GM18909 (cell line): Measurements from ENCODE around the gene NCKAP5.
"Not testable (repeated sequence)": the region's sequence is repeated elsewhere in the genome, so short reads cannot be mapped to it uniquely, and the experiment has no call there.

ENCODE experiments used
- ATAC-seq: cut with Tn5 transposase; IDR thresholded peaks from one replicate; pipeline ENCODE4 v1.9.1; 2021; ENCODE audit warnings: mild to moderate bottlenecking; ENCODE audit not compliant: unreplicated experiment, poor library complexity

Gene NCKAP5

GRCh38 chr2:132811148-132811915 lies 756.9 kb downstream of the NCKAP5 start:
- no peak for ATAC-seq

- not testable (repeated sequence) for ATAC-seq
Measured at GRCh38 chr2:132809962-132810361, 758.3 kb downstream of the NCKAP5 start.

GRCh38 chr2:132804051-132804450 lies 764.2 kb downstream of the NCKAP5 start:
- no peak for ATAC-seq

GRCh38 chr2:132798341-132798740 lies 769.9 kb downstream of the NCKAP5 start:
- no peak for ATAC-seq

DNA sequence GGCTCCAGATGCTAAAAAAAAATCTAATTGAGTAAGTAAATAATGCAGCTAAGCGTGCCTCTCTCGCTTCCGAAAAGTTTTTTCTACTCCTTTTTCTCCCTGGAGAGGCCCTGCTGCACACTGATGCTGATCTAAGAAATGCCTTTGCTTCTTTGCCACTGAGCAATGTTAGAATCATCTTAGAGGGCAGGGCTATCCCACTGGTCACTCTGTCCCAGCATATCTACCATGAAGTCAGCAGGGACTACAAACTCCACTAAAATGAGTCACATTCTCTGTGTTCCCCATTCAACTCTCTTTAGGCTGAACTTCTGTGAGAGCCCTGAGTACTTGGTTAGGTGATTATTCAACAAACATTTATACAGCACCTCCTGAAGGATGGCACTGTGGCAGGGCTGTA lies 770.7 kb downstream of the NCKAP5 start:
- ATAC-seq: no peak

DNA sequence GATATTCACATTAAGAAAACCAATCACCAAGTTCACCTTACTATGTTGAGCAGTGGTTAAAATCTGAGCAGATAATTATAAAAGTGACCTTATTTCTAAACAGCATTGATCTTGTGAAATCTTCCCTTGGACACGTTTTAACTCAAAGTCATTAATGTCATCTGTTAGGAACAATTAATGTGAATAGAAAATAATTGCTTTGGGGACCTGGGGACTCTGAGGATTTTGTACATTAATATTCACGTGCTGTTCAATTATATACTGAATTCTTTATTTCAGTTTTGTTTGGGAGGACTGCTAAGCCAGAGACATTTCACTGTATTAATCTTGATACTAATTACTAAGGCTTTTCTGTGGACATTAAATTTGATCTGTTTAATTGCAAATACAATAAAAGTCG lies 771.2 kb downstream of the NCKAP5 start:
- ATAC-seq: no peak

DNA sequence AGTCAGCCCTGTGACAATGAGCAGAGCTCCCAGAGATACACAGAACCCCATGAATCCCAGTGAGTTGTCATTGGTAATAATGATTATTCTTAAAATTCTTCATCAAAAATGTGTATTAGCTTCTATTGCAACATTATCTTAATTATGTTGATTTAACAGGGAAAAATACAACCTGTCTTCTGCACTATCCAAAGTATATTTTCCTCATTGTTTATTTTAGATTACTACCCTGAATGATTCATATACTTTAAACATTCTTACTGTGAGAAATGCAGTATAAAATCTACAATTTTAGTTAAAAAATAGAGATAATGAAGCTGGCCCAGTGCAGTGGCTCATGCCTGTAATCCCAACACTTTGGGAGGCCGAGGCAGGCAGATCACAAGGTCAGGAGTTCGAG lies 773.0 kb downstream of the NCKAP5 start:
- ATAC-seq: no peak

DNA sequence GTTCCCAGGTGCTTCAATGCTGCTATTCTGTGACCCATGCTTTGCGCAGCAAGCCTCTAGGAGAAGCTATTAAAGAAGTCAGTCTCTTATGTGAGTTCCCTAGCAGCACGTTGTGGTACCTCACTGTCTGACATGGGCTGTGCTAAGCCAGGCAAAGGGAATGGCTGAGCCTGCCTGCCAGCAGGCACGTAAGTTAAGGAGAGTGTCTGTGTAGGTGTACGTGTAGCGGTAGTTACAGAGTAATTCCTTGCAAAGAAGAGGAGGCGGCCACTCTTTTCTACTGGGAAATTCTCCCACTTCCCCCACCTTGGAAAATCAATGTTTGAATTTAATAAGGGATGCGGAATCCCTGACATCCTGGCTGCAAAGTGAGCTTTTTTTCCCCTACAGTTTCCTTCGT lies 774.7 kb downstream of the NCKAP5 start:
- ATAC-seq: no peak

- ATAC-seq: no peak
Measured at GRCh38 chr2:132790207-132790785, 778.0 kb downstream of the NCKAP5 start.

GRCh38 chr2:132789066-132789465 lies 779.2 kb downstream of the NCKAP5 start:
- ATAC-seq: no peak

DNA sequence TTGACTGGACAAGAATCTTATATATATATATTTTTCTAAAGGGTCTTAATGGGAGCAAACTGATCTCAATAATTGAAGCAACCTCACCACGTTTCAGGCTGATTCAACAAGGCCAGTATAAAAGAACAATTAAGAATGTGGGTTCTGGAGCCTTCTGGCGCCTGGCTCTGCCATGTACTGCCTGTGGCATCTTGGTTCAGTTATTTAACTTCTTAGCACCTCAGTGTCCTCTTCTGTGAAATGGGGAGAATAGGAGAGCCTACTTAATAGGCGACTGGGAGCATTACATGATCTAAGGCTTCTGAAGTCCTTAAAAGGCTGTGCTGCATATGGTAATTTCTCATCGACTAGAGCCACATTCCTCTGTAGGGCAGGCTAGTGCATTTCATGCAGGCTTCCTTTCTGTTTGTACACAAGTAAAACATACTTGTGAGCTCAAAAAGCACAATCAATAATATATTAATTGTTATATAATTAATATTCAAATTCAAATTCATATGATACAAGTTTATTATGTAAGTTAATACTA lies 779.9 kb downstream of the NCKAP5 start:
- ATAC-seq: no peak

DNA sequence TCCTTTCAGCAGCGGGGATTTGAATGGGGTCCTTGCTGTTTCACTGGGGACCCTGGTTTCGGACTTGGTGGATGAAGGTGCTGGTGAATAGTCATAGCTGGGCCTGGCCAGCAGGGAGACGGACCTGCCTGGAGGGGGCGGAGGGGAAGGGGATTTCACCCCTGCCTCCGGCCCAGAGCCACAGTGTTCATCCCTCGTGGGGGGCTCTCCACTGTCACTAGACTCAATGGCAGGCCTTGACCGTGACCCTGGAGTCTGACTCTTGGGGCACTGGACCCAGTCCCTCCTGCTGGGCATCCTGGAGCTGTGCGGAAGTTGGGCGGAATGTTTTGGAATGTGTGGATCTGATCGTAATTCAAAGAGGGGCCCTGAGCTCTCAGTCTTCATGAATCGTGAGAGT lies 784.4 kb downstream of the NCKAP5 start:
- no peak for ATAC-seq

DNA sequence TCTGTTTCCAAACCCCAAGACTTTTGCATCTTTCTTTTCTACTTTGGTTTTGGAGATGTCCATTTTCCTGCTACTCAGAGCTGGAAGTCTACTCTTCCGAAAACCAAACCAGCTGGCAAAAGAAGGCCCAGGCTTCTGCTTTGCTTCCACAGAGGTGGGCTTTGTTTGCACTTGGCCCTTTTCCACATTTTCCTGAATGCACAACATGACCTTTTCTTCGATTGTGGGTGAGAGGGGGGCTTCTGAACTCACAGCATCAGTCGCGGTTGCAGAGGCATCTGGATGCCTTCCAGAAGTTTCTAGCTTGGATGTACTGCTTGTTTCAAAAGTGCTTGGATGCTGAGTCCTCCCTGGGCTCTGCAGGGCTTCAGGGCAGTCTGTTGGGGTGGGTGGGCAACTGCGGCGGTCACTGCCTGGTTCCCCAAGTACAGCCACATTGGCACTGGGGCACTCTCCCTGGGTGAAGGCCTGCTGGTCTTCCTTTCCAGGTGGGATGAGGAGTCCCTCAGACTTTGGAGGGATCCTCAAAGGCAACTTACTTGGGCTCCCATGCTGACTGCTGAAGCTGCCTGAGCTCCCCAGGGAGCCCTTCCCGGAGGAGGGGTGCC lies 786.0 kb downstream of the NCKAP5 start:
- no peak for ATAC-seq

GRCh38 chr2:132780651-132781050 lies 787.6 kb downstream of the NCKAP5 start:
- ATAC-seq: no peak

DNA sequence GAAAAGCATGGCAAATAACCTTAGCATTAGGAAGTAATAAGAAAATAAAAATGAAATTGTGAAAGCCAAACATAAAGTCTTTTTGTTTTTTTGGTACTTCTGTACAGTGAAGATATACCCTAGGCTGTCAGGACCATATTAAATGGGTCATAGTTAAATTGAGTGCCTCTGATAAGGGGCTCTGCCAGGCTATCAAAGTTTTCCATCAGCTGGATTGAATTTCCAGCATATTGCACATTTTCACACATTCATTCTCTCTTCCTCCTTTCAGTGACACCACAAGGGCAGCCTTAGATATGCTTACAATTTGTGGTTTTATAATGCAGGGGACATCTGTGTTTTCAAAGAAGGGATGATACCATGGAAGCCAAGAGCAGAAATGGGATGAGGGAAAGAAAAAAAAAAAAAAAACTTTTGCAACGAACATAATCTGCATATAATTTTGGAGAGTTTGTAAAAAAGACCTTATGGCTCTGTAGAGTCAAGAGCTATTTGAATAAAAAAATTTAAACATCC lies 789.0 kb downstream of the NCKAP5 start:
- no peak for ATAC-seq

GRCh38 chr2:132776287-132776686 lies 792.0 kb downstream of the NCKAP5 start:
- no peak for ATAC-seq

GRCh38 chr2:132774189-132774588 lies 794.1 kb downstream of the NCKAP5 start:
- no peak for ATAC-seq

GRCh38 chr2:132773331-132773730 lies 794.9 kb downstream of the NCKAP5 start:
- ATAC-seq: no peak

GRCh38 chr2:132772340-132772739 lies 795.9 kb downstream of the NCKAP5 start:
- no peak for ATAC-seq

DNA sequence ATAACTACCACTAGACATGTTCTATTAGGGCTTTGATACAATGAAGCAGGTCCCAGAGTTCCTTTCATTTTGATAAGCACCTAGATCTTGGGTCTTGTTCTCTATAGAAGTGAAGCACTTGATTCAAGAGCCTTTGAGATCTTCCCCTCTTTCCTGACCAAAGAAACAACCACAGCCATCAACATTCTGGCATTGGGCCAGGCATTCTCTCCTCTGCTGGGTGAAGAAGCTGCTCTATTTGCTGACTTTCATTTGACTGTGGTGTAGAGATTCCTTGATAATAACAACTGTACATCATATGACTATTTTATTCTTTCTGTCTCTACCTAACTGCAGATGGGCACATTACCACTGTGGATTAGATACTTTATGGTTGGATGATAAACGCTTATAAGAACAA lies 801.7 kb downstream of the NCKAP5 start:
- ATAC-seq: no peak

- ATAC-seq: no peak
Measured at GRCh38 chr2:132761437-132761836, 806.8 kb downstream of the NCKAP5 start.
